WTC11 (cell line): ENCODE measurements around the gene SIX6. TPM values are rescaled to one million over a fixed set of nuclear protein-coding genes. Genes with fewer than 3 reads are reported as not detected.

Experiments used
- ATAC-seq: fragments of 200-7000 bp; cut with Tn5 transposase; 2 replicates; pipeline ENCODE4 v1.10.0; 2021; ENCODE audit warnings: mild to moderate bottlenecking, moderate library complexity
- CTCF ChIA-PET: fragments of 300-600 bp; sonication (Branson Sonifier 250); formaldehyde crosslinking; loops from one replicate; lab custom pipeline; 2021; ENCODE audit warnings: antibody characterized with exemption; lab: Charles Lee
- POLR2A ChIA-PET: fragments of 350-600 bp; sonication (Branson Sonifier 250); formaldehyde crosslinking; loops from one replicate; lab custom pipeline; 2021; ENCODE audit warnings: antibody characterized with exemption; lab: Charles Lee
- DNase-seq: peaks from one replicate; pipeline ENCODE4 v3.0.0; 2021; ENCODE audit warnings: low spot score
- H3K27ac Mint-ChIP-seq: 2 replicates; pipeline ENCODE4 v1.8.0; 2021; ENCODE audit warnings: mixed read lengths
- H3K27me3 Mint-ChIP-seq: 2 replicates; pipeline ENCODE4 v1.8.0; 2021; ENCODE audit warnings: low read depth, mild to moderate bottlenecking, moderate library complexity, mixed read lengths
- H3K36me3 Mint-ChIP-seq: 2 replicates; pipeline ENCODE4 v1.8.0; 2021; ENCODE audit warnings: mixed read lengths
- H3K4me1 Mint-ChIP-seq: 2 replicates; pipeline ENCODE4 v1.8.0; 2022; ENCODE audit warnings: mixed read lengths
- H3K4me3 Mint-ChIP-seq: 2 replicates; pipeline ENCODE4 v1.8.0; 2021; ENCODE audit warnings: mild to moderate bottlenecking, moderate library complexity, mixed read lengths
- H3K9me3 Mint-ChIP-seq: 2 replicates; pipeline ENCODE4 v1.8.0; 2021; ENCODE audit warnings: mixed read lengths
- CBFB ChIP-seq: sonication (generic); formaldehyde crosslinking; IDR thresholded peaks from 2 replicates; pipeline ENCODE4 v1.8.1; 2022; ENCODE audit warnings: mild to moderate bottlenecking, low read depth, missing genetic modification reagents
- CREB1 ChIP-seq: sonication (generic); formaldehyde crosslinking; IDR thresholded peaks from 2 replicates; pipeline ENCODE4 v1.8.0; 2023; ENCODE audit warnings: mild to moderate bottlenecking, missing genetic modification reagents
- CTCF ChIP-seq: fragments of 200-600 bp; IDR thresholded peaks from 2 replicates; pipeline ENCODE4 v1.8.0; 2022; ENCODE audit warnings: antibody characterized with exemption
- ELF4 ChIP-seq: sonication (generic); formaldehyde crosslinking; IDR thresholded peaks from 2 replicates; pipeline ENCODE4 v1.8.1; 2022; ENCODE audit warnings: low read depth, mild to moderate bottlenecking, moderate library complexity, missing genetic modification reagents
- ESRRA ChIP-seq: sonication (generic); formaldehyde crosslinking; IDR thresholded peaks from 2 replicates; pipeline ENCODE4 v1.8.1; 2022; ENCODE audit warnings: mild to moderate bottlenecking, missing genetic modification reagents, borderline replicate concordance
- MYBL2 ChIP-seq: sonication (generic); formaldehyde crosslinking; IDR thresholded peaks from 2 replicates; pipeline ENCODE4 v1.8.1; 2023; ENCODE audit warnings: mild to moderate bottlenecking, moderate library complexity, missing genetic modification reagents
- NR1H2 ChIP-seq: sonication (generic); formaldehyde crosslinking; IDR thresholded peaks from 2 replicates; pipeline ENCODE4 v1.9.0; 2021; ENCODE audit warnings: mild to moderate bottlenecking, moderate library complexity, missing genetic modification reagents
- NR2C2 ChIP-seq: sonication (generic); formaldehyde crosslinking; IDR thresholded peaks from 2 replicates; pipeline ENCODE4 v1.8.0; 2022; ENCODE audit warnings: mild to moderate bottlenecking, missing genetic modification reagents
- PRDM15 ChIP-seq: sonication (generic); formaldehyde crosslinking; IDR thresholded peaks from 2 replicates; pipeline ENCODE4 v1.8.0; 2022; ENCODE audit warnings: missing genetic modification reagents
- SOX15 ChIP-seq: fragments of 250-450 bp; sonication (Bioruptor Pico); IDR thresholded peaks from 2 replicates; pipeline ENCODE4 v1.9.0; 2021; ENCODE audit warnings: mild to moderate bottlenecking
- ZNF121 ChIP-seq: sonication (generic); formaldehyde crosslinking; IDR thresholded peaks from 2 replicates; pipeline ENCODE4 v1.8.0; 2023; ENCODE audit warnings: missing genetic modification reagents
- ZNF317 ChIP-seq: sonication (generic); formaldehyde crosslinking; IDR thresholded peaks from 2 replicates; pipeline ENCODE4 v1.8.1; 2023; ENCODE audit warnings: low read depth, mild to moderate bottlenecking, moderate library complexity, missing genetic modification reagents, borderline replicate concordance
- ZNF532 ChIP-seq: fragments of 250-450 bp; sonication (Bioruptor Pico); IDR thresholded peaks from 2 replicates; pipeline ENCODE4 v1.9.0; 2021; ENCODE audit warnings: mild to moderate bottlenecking, borderline replicate concordance
- ZSCAN18 ChIP-seq: fragments of 250-450 bp; sonication (Bioruptor Pico); IDR thresholded peaks from 2 replicates; pipeline ENCODE4 v2.1.2; 2022; ENCODE audit warnings: mild to moderate bottlenecking, moderate library complexity
- total RNA-seq: library from RNA; stranded (reverse); gene quantifications from 3 replicates; pipeline ENCODE4 v1.2.3, GENCODE V29; 2021

The SIX6 gene
- total RNA-seq, 1 experiment from 2014 or later, result 0.07 TPM

- TF ChIP-seq ZSCAN18 (no peak), SOX15 (CRISPR knock-in tag) (no peak)
Observed at GRCh38 chr14:60506985-60507829, 1.7 kb upstream of the SIX6 start (continued).

- CTCF ChIA-PET, result interaction anchor here (0.8 to 4.7 kb wide), 5 partner anchors 33 to 177 kb away, joined by 3 to 22 read pairs (median 12); no protein-coding TSS in a partner anchor
- Mint-ChIP-seq H3K36me3 (no peaks in the 10 kb centered on the region), H3K4me1 (peaks cover 70% of the 10 kb centered on the region), H3K27me3 (peaks cover 100% of the 10 kb centered on the region), H3K4me3 (peak overlapping the region; percentile 72), H3K27ac (no peak overlapping the region), H3K9me3 (no peaks in the 10 kb centered on the region)
- DNase-seq, result no peak
- TF ChIP-seq PRDM15 (CRISPR knock-in tag), result peak; percentile 64; the same call in 1 of the 2 replicates
- TF ChIP-seq CBFB (CRISPR knock-in tag), result no peak
- no peak for TF ChIP-seq SOX15 (CRISPR knock-in tag)
- ATAC-seq, result no peak
- POLR2A ChIA-PET, result no interaction called here
Observed at GRCh38 chr14:60508363-60508706, 611 bp upstream of the SIX6 start.

GRCh38 chr14:60509438-60510253 lies 700 bp downstream of the SIX6 start:
- ATAC-seq (peak; percentile 38), DNase-seq (peak; percentile 73)
- peaks cover 100% of the 10 kb centered on the region for H3K27me3 Mint-ChIP-seq
- H3K4me3 Mint-ChIP-seq, result peak overlapping the region; percentile 72
- ChIA-PET CTCF (interaction anchor here (0.7 to 4.7 kb wide), 4 partner anchors 52 to 244 kb away, joined by 3 to 22 read pairs (median 17); no protein-coding TSS in a partner anchor), POLR2A (interaction anchor here (0.6 to 1.1 kb wide), 2 partner anchors 261 to 531 kb away, joined by 3 to 4 read pairs; partner anchors contain the start of gene PPM1A)
- no peaks in the 10 kb centered on the region for H3K9me3 Mint-ChIP-seq
- H3K4me1 Mint-ChIP-seq, result peaks cover 82% of the 10 kb centered on the region
- TF ChIP-seq CTCF (no peak), ZSCAN18 (no peak), ZNF317 (no peak), ESRRA (CRISPR knock-in tag) (no peak), ZNF532 (CRISPR knock-in tag) (no peak), ZNF121 (CRISPR knock-in tag) (no peak), CREB1 (CRISPR knock-in tag) (no peak), ELF4 (no peak), MYBL2 (CRISPR knock-in tag) (no peak), NR2C2 (no peak), NR1H2 (CRISPR knock-in tag) (no peak)
- no peaks in the 10 kb centered on the region for H3K36me3 Mint-ChIP-seq
- no peak overlapping the region for H3K27ac Mint-ChIP-seq
